WI38 (cell line): ENCODE measurements around the gene BEAN1.

ENCODE experiments used
- H3K4me3 ChIP-seq: 2 replicates; pipeline ENCODE4 v1.5.1; 2011; ENCODE audit warnings: low read depth, mild to moderate bottlenecking, control low read depth, low read length
- TF ChIP-seq, protein P1 (sequence below): IDR thresholded peaks from 2 replicates; pipeline ENCODE4 v1.5.1; 2012; ENCODE audit warnings: low read depth, mild to moderate bottlenecking, control low read depth, low read length

Gene BEAN1

DNA sequence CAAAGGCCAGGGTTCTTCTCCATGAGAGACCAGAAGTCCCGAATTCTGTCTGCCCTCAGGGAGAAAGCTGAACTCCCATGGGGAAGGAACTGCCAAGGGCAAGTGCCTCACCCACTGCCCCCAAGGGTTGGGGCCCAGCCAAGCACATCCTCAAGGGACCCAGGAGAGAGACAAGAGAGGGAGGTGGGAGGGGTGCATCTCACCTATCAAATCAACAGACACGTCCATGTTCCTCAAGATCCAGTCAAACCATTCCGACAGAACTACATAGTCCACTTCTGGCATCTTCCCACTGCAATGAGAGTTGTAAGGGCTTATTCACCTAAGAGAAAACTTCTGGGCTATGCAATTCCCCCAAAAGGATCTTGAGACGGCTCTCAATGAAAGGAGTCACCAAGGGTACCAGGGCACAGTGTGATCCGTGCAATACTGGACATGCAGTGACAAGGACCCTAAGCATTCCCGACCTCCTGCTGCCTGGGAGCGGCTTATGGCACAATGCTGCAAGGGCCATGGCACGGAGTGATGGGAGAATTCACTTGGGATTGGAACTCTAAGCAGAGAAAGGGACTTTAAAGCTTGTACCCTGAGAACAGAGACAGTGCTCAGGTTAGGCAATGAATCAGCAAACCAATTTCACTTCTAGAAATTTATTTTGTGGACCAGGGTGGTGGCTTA is 90.6 kb downstream of the BEAN1 start:
- TF ChIP-seq, protein P1, sequence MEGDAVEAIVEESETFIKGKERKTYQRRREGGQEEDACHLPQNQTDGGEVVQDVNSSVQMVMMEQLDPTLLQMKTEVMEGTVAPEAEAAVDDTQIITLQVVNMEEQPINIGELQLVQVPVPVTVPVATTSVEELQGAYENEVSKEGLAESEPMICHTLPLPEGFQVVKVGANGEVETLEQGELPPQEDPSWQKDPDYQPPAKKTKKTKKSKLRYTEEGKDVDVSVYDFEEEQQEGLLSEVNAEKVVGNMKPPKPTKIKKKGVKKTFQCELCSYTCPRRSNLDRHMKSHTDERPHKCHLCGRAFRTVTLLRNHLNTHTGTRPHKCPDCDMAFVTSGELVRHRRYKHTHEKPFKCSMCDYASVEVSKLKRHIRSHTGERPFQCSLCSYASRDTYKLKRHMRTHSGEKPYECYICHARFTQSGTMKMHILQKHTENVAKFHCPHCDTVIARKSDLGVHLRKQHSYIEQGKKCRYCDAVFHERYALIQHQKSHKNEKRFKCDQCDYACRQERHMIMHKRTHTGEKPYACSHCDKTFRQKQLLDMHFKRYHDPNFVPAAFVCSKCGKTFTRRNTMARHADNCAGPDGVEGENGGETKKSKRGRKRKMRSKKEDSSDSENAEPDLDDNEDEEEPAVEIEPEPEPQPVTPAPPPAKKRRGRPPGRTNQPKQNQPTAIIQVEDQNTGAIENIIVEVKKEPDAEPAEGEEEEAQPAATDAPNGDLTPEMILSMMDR = no peak

DNA sequence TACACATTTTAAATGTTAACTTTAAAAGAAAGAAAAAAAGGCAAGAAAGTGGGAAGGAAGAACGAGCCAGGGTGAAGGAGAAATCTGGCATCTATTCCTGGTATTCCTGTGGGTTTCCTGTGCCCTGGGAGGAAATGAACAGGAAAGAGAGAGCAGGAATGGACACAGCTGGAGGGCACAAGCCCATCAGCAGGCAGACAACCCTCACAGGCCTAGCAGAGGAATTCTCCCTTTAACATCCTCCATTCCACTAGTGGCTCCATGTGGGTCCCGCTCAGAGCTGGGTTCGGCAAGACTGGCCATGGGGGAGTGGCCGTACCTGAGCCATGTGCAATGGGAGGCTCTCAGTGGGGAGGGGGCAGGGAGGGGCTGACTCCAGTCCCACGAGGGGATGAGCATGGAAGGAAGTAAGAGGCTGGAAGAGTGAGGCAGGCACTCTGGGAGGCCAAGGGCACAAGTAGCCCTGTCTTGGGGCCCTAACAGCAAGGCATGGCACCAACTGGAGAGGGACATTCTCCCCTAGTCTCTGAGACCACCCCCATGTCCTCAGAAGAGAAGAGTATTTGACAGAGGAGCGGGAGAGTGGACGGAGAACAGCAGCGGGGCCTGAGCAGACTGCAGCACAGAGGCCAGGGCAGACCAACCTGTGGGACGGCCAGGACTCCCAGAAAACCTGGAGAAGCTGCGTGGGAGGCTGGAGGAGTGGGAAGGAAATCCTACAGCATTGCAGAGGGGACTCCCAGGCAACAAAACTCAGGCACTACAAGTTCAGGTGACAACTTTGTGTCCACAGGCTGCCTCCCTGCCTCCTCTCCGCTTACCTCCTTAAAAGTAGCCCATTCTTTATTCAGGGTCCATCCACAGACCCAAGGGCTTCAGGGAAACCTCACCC is 92.6 kb downstream of the BEAN1 start:
- TF ChIP-seq, protein P1 = no peak
- H3K4me3 ChIP-seq = no peak overlapping the region

More for the DNA sequence above, 90.6 kb downstream of the BEAN1 start:
- no peak overlapping the region for H3K4me3 ChIP-seq

DNA sequence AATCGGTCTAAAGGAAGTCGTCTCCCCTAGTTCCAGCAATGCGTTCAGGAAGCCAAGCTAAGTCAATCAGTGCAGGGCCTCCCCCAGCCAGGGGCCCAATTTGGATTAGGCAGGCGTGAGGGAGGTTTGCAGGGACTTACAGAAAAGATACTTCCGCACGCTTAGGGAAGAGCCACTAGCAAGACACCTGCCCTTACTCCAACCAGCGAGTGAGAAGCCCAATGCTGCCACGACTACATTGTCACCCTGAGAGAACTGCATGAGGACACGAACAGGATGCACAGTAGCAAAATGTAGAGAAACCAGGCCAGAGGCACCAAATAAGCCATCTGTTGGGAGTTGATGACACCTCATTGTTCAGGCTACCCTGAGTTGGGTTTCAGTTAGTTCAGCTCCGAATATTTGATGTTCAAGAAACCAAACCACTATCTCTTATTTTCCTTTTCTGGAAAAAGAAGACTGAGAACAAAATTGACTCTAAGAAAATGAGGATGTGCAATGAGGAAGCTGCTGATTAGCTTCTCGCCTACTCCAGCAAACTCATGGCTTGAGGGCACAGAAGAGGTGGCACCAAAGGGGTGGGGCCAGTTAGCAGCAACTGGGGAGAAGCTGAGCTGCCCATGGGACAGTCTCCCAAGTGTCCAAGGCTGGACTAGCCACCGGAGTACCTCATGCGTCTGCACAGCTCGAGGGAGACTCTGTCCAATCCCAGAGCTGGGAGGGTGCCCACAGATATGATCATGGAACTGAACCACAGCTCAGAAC is 93.5 kb downstream of the BEAN1 start:
- H3K4me3 ChIP-seq = no peak overlapping the region
- TF ChIP-seq, protein P1 = no peak

DNA sequence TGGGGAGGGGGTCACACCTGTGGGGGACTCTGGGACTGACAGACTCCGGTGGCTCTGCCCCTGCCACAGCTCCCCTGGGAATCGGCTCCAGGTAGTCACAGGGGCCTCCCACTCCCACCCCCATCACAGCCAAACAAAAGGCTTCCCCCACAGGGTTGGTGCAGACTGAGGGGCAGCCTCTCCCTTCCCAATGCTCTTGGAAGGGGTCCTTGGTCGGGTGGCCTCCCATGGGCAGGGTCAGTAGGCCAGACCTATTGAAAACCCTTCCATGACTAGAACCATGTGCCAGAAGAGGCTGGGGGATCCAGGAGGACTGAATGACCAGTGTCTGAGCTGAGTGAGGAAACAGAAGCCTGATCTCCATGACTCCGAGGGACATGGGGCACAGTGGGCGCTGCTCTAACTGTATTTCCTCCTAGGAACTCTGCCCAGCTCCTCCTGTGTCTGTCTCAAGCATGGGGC is 94.2 kb downstream of the BEAN1 start:
- TF ChIP-seq, protein P1 = no peak
- H3K4me3 ChIP-seq = no peak overlapping the region

DNA sequence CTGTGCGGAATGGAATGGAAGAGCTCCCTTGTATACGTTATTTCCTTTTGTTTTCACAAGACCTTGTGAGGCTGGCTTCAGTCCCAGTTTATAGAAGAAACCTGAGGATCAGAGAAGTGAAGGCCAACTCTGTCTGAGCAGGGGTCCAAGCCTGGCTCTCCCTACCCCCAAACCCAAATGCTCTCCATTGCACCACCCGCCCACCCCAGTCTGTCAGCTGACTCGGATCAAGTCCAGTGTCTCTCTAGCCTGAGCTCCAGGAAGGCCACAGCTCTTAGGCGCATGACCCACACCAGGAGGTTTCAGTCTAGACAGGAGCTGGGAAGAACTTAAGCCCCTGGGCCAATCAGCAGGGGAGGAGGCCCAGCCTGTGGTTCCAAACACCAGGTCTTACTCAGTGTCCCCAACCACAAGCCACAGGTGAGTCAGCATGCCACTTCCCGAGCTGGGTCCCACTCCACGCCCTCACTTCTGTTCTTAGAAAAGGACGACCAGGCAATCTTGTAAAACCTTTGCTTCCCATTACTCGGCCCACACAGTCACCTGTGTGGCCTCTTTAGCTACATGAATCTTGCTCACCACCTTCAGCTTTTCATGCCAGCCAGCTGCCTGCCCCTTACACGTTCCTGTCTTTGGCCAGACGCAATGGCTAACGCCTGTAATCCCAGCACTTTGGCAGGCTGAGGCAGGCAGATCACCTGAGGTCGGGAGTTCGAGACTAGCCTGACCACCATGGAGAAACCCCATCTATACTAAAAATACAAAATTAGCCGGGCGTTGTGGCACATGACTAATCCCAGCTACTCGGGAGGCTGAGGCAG is 95.1 kb downstream of the BEAN1 start:
- no peak overlapping the region for H3K4me3 ChIP-seq
- TF ChIP-seq, protein P1 = no peak

DNA sequence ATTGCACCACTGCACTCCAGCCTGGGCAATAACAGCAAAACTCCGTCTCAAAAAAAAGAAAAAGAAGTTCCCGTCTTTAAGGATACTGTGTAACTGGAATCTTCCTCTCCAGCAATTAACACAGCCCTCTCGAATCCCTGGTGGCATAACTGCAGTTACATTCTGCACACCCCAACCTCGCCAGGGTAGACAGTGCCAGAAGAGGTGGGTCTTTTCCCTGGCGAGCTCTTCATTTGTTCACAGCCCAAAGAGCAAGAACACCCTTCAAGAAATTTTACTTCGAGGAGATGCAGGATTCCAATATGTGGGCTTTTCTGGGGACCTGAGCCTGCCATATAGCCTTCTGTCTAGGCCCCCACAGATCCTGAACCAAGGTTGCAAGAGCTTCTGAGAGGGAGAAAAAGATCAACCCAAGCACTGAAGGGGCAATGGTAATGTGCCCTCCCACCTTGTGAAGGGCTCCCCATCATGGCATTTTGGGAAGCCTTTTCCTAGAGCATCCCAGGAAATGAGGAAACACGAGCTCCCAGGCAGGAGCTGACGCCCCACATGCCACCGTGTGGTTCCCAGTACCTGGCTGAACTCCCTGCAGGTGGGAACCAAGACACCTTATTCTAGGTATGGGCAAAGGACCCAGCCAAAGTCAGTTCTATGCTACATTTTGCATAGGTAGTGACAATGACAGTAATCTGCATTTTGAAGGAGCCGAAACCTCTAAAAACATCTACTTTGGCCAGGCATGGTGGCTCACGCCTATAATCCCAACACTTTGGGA is 95.9 kb downstream of the BEAN1 start:
- TF ChIP-seq, protein P1 = no peak
- H3K4me3 ChIP-seq = no peak overlapping the region
